Measurements from ENCODE around the gene HLA-DPA1. TPM values are rescaled to one million over a fixed set of nuclear protein-coding genes. Genes with fewer than 3 reads are reported as not detected.

The HLA-DPA1 gene
- total RNA-seq, 1 experiment from 2014 or later = 2.6 TPM

GRCh38 chr6:33078919-33079521 lies 5.6 kb upstream of the HLA-DPA1 start:
- Mint-ChIP-seq H3K4me1 (peaks cover 26 to 29% of the 10 kb centered on the region in 2 experiments), H3K27me3 (ENCODE audit: low read depth) (peaks cover 20% of the 10 kb centered on the region), H3K9me3 (peaks cover 0 to 6% of the 10 kb centered on the region in 2 experiments; a peak in 2 of 5 replicates), H3K36me3 (ENCODE audit: insufficient read depth in 1 of 3, low read depth in 3 of 3) (peaks cover 0 to 19% (median 4%) of the 10 kb centered on the region in 3 experiments; a peak in 2 of 7 replicates), H3K4me3 (peak overlapping the region in 1 of 2 experiments; percentile 95; a peak in 2 of 5 replicates), H3K27ac (no peak overlapping the region)
- Histone ChIP-seq H3K79me2 (ENCODE audit: insufficient read depth, low read length) (no peaks in the 10 kb centered on the region), H2BK5ac (ENCODE audit: insufficient read length, low read length) (no peak overlapping the region), H4K91ac (ENCODE audit: insufficient read length, low read depth, low read length) (no peak overlapping the region), H3K79me1 (ENCODE audit: insufficient read depth, low read depth, low read length, poor library complexity, severe bottlenecking) (no peaks in the 10 kb centered on the region), H3K14ac (ENCODE audit: insufficient read depth, low read length) (no peak overlapping the region), H3K27ac (ENCODE audit: insufficient read length, low read depth, low read length) (no peak overlapping the region), H3K9me3 (ENCODE audit: control insufficient read depth, low read depth, low read length) (no peaks in the 10 kb centered on the region), H3K9ac (ENCODE audit: extremely low read depth, insufficient read length, low read length) (no peak overlapping the region), H2AFZ (ENCODE audit: low read length) (no peak overlapping the region), H3K4me1 (ENCODE audit: insufficient read depth, low read length) (peaks cover 5% of the 10 kb centered on the region; the same call in 1 of the 2 replicates), H4K8ac (replicated peaks; ENCODE audit: insufficient read length, low read depth, low read length) (no peak overlapping the region), H2BK15ac (ENCODE audit: low read depth, low read length) (no peak overlapping the region), H4K5ac (ENCODE audit: insufficient read length, low read depth, low read length) (no peak overlapping the region), H3K23me2 (ENCODE audit: insufficient read length, low read depth, low read length, poor library complexity, severe bottlenecking) (peaks cover 11% of the 10 kb centered on the region), H2BK12ac (ENCODE audit: insufficient read length, low read depth, low read length) (no peak overlapping the region), H3K4ac (ENCODE audit: low read depth, low read length) (no peak overlapping the region), H4K20me1 (ENCODE audit: control insufficient read depth, insufficient read depth, insufficient read length) (no peaks in the 10 kb centered on the region), H3K23ac (ENCODE audit: insufficient read length, low read depth, low read length) (no peak overlapping the region), H3K18ac (ENCODE audit: insufficient read length, low read depth, low read length) (no peak overlapping the region), H3K4me2 (ENCODE audit: insufficient read depth, insufficient read length, low read length) (no peak overlapping the region), H3K27me3 (ENCODE audit: insufficient read depth, low read length) (no peaks in the 10 kb centered on the region; the same call in 1 of the 2 replicates), H2BK120ac (ENCODE audit: low read depth, low read length, poor library complexity, severe bottlenecking) (no peak overlapping the region), H3K56ac (ENCODE audit: insufficient read length, low read depth, low read length) (no peak overlapping the region), H2BK20ac (ENCODE audit: low read depth, low read length, poor library complexity, severe bottlenecking) (no peak overlapping the region), H3T11ph (ENCODE audit: low read length) (no peak overlapping the region), H2AK5ac (ENCODE audit: insufficient read length, low read length) (no peak overlapping the region)
- no peak for TF ChIP-seq CTCF (conservative IDR thresholded peaks at IDR 0.05)
- no peak for DNase-seq
- WGBS (ENCODE audit: extremely low coverage, insufficient read length, low lambda C conversion rate) = no CpG with 5 or more reads among the region's 2 CpGs

All from H9 (cell line).